NB4 (cell line): ENCODE measurements around the gene ITPRIP.

ENCODE experiments used
- MAX ChIP-seq: IDR thresholded peaks from 2 replicates; pipeline ENCODE4 v1.6.1; 2011; ENCODE audit warnings: low read depth, low read length
- POLR2A ChIP-seq: IDR thresholded peaks from 2 replicates; pipeline ENCODE4 v1.6.1; 2011; ENCODE audit warnings: mild to moderate bottlenecking; ENCODE audit not compliant: insufficient read length; ENCODE audit errors: extremely low read depth
- TF ChIP-seq, protein P1 (sequence below): IDR thresholded peaks from one replicate; pipeline ENCODE4 v1.5.1; 2012; ENCODE audit warnings: low read depth, low read length

DNA sequence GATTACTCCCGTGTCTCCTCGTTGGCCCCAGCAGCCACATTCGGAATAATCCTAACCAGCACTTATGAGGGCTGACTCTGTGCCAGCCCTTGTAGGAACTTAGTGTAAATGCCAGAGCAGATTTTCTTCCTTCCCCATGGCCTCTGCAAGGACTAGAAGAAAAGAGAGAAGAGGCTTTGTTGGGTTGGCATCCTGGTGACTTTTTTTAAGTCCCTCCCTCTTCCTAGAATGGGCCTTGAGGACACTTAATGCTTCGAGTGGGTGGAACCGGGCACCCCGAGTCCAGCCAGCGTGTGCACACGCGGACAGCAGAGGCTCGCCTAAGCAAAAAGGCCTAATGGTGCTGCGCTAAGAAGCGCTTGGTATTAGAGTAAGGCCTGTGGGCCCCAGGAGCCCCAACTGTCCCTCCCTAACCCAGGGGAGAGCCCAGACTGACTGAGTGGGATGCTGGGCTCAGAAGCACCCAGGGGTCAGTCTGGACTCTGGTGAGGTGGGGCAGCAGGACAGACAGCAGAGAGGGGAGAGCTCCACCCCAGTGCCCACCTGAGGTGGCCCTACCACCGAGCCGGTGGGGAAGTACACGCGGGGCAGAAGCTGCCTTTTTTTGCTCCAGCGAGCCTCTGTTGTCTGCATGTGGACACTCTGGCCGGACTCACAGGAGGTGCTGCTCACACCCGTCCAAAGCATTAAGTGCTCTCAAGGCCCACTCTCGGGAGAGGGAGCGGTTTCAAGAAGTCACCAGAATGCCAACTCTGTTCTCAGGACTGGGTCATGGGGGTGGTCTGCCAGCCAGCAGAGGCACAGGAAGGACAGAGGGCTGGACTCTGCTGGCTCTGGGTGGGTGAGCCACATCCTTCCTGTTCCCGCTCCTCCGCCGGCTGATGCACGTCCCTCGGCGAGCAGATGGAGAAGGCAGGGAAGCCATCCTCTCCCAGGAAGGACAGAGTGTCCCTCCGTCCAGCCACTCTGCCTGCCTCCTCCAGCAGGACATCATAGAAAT is 12.5 kb downstream of the ITPRIP start:
- TF ChIP-seq POLR2A = no peak
- TF ChIP-seq, protein P1, sequence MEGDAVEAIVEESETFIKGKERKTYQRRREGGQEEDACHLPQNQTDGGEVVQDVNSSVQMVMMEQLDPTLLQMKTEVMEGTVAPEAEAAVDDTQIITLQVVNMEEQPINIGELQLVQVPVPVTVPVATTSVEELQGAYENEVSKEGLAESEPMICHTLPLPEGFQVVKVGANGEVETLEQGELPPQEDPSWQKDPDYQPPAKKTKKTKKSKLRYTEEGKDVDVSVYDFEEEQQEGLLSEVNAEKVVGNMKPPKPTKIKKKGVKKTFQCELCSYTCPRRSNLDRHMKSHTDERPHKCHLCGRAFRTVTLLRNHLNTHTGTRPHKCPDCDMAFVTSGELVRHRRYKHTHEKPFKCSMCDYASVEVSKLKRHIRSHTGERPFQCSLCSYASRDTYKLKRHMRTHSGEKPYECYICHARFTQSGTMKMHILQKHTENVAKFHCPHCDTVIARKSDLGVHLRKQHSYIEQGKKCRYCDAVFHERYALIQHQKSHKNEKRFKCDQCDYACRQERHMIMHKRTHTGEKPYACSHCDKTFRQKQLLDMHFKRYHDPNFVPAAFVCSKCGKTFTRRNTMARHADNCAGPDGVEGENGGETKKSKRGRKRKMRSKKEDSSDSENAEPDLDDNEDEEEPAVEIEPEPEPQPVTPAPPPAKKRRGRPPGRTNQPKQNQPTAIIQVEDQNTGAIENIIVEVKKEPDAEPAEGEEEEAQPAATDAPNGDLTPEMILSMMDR = no peak
- no peak for TF ChIP-seq MAX
